Skin of body (tissue), 2 donors: ENCODE measurements around the gene C19orf38. TPM values are rescaled to one million over a fixed set of nuclear protein-coding genes. Genes with fewer than 3 reads are reported as not detected.
"Not testable (repeated sequence)": the region's sequence is repeated elsewhere in the genome, so short reads cannot be mapped to it uniquely, and the experiment has no call there.

Source experiments
- DNase-seq: peaks from one replicate; lab custom pipeline; 2025; lab: John Stamatoyannopoulos, UW
- total RNA-seq: library from RNA; depleted of rRNA; stranded (reverse); fragments of >200 nt; gene quantifications from one replicate; pipeline ENCODE4 v1.2.3, GENCODE V29; 2014

The C19orf38 gene
- total RNA-seq, 1 donor from 2014 or later, result 3.6 TPM

- DNase-seq, result no peak
Observed at GRCh38 chr19:10820173-10820572, 28.0 kb upstream of the C19orf38 start.

GRCh38 chr19:10823690-10824089, 24.5 kb upstream of the C19orf38 start:
- no peak for DNase-seq

GRCh38 chr19:10826231-10826630, 22.0 kb upstream of the C19orf38 start:
- no peak for DNase-seq

GRCh38 chr19:10826846-10827245, 21.4 kb upstream of the C19orf38 start:
- DNase-seq, result no peak

- no peak for DNase-seq
Observed at GRCh38 chr19:10828981-10829821, 19.0 kb upstream of the C19orf38 start.

GRCh38 chr19:10829967-10830366, 18.2 kb upstream of the C19orf38 start:
- DNase-seq, result no peak

- DNase-seq, result no peak
Observed at GRCh38 chr19:10830370-10830769, 17.8 kb upstream of the C19orf38 start.

- DNase-seq, result no peak
Observed at GRCh38 chr19:10830931-10831779, 17.1 kb upstream of the C19orf38 start.

GRCh38 chr19:10831987-10832938, 16.0 kb upstream of the C19orf38 start:
- DNase-seq, result no peak

GRCh38 chr19:10832939-10833296, 15.3 kb upstream of the C19orf38 start:
- DNase-seq, result no peak

- no peak for DNase-seq
Observed at GRCh38 chr19:10835089-10835753, 13.0 kb upstream of the C19orf38 start.

GRCh38 chr19:10835754-10836478, 12.3 kb upstream of the C19orf38 start, which contains the start of gene TMED1:
TSS of gene TMED1 (minus strand) at chr19:10836212. CDS start at chr19:10836191, 21 bp downstream.
- DNase-seq, result peak; percentile 96

GRCh38 chr19:10836479-10837330, 11.5 kb upstream of the C19orf38 start:
- no peak for DNase-seq

- not testable (repeated sequence) for DNase-seq
Observed at GRCh38 chr19:10837649-10838048, 10.6 kb upstream of the C19orf38 start.

- no peak for DNase-seq
Observed at GRCh38 chr19:10838377-10838776, 9.8 kb upstream of the C19orf38 start.

- DNase-seq, result no peak
Observed at GRCh38 chr19:10839114-10840050, 8.8 kb upstream of the C19orf38 start.

- DNase-seq, result no peak
Observed at GRCh38 chr19:10842788-10843187, 5.4 kb upstream of the C19orf38 start.
